Measurements from ENCODE around the gene MS4A6E. TPM values are rescaled to one million over a fixed set of nuclear protein-coding genes. Genes with fewer than 3 reads are reported as not detected.
A peak's percentile ranks its signal among the peaks of the same experiment; 100 is the strongest.

The MS4A6E gene
- total and polyA plus RNA-seq, 12 donors, result 0.28 to 0.62 TPM; not detected in 10

- H3K27me3 ChIP-seq, result no peaks in the 10 kb centered on the region
- no peak overlapping the region for H3K27ac ChIP-seq
- ATAC-seq, result no peak
- no peak overlapping the region for H3K4me3 ChIP-seq
- no peak for DNase-seq
- intact Hi-C loops (cut with DNase I), result no loop called here
- no peaks in the 10 kb centered on the region for H3K36me3 ChIP-seq
- no peak for TF ChIP-seq CTCF (IDR thresholded peaks at IDR 0.05)
- no peaks in the 10 kb centered on the region for H3K4me1 ChIP-seq
- H3K9me3 ChIP-seq, result peaks cover 0 to 59% (median 15%) of the 10 kb centered on the region in 11 donors
These were observed 6.0 kb upstream of the MS4A6E start for GRCh38 chr11:60321051-60321450.

GRCh38 chr11:60328460-60328859, 1.4 kb downstream of the MS4A6E start:
- Histone ChIP-seq H3K4me3 (no peak overlapping the region), H3K36me3 (no peaks in the 10 kb centered on the region), H3K27me3 (no peaks in the 10 kb centered on the region), H3K9me3 (peaks cover 0 to 48% (median 9%) of the 10 kb centered on the region in 11 donors), H3K4me1 (peaks cover 0 to 9% (median 0%) of the 10 kb centered on the region in 9 donors), H3K27ac (no peak overlapping the region)
- DNase-seq (no peak), ATAC-seq (no peak)
- intact Hi-C loops (cut with DNase I), result loop anchor here in 1 of 10 donors (5.0 kb wide), 1 partner anchor 114 kb away; no protein-coding TSS in a partner anchor
- no peak for TF ChIP-seq CTCF (IDR thresholded peaks at IDR 0.05)

GRCh38 chr11:60332846-60333245, 5.8 kb downstream of the MS4A6E start:
- ATAC-seq (peak in 4 of 8 donors; percentile 34 to 69 (median 50)), DNase-seq (no peak)
- no peaks in the 10 kb centered on the region for H3K36me3 ChIP-seq
- peaks cover 0 to 33% (median 0%) of the 10 kb centered on the region in 9 donors for H3K4me1 ChIP-seq
- H3K9me3 ChIP-seq, result peaks cover 0 to 15% (median 0%) of the 10 kb centered on the region in 11 donors
- intact Hi-C loops (cut with DNase I), result no loop called here
- 0 to 81% methylated on average over 3 of the region's 3 CpGs for WGBS, 2 donors
- no peak for TF ChIP-seq CTCF (IDR thresholded peaks at IDR 0.05)
- peaks cover 0 to 4% (median 0%) of the 10 kb centered on the region in 7 donors for H3K27me3 ChIP-seq
- peak overlapping the region in 2 of 10 donors; percentile 18 to 83 for H3K27ac ChIP-seq
- H3K4me3 ChIP-seq, result no peak overlapping the region

- TF ChIP-seq CTCF (IDR thresholded peaks at IDR 0.05), result peak; percentile 35 to 79 (median 70)
- Histone ChIP-seq H3K36me3 (no peaks in the 10 kb centered on the region), H3K27ac (peak overlapping the region in 2 of 10 donors; percentile 48 to 83), H3K9me3 (peaks cover 0 to 15% (median 0%) of the 10 kb centered on the region in 11 donors), H3K4me1 (peaks cover 0 to 33% (median 0%) of the 10 kb centered on the region in 9 donors), H3K4me3 (no peak overlapping the region), H3K27me3 (peaks cover 0 to 6% (median 0%) of the 10 kb centered on the region in 7 donors)
- WGBS, 2 donors, result 11 to 13% methylated on average over 2 of the region's 2 CpGs
- intact Hi-C loops (cut with DNase I), result no loop called here
- ATAC-seq (peak in 5 of 8 donors; percentile 38 to 57 (median 45)), DNase-seq (peak in 1 of 2 donors; percentile 43)
These were observed 7.1 kb downstream of the MS4A6E start for GRCh38 chr11:60334005-60334620.
